HL-60 (cell line): ENCODE measurements around the gene KLHDC3.

ENCODE experiments used
- DNase-seq, 2 experiments: peaks; one replicate each; pipeline ENCODE4 v3.0.0-alpha.2; 2010 to 2020; ENCODE audit warnings: low read depth in 1 of 2, low spot score in 1 of 2
- H3K27ac ChIP-seq: fragments of 250-450 bp; sonication (Bioruptor Pico); replicated peaks from 2 replicates; pipeline ENCODE4 v1.5.1; 2020; ENCODE audit warnings: mild to moderate bottlenecking, moderate library complexity
- H3K27me3 ChIP-seq: fragments of 250-450 bp; sonication (Bioruptor Pico); 2 replicates; pipeline ENCODE4 v1.5.1; 2021; ENCODE audit warnings: mild to moderate bottlenecking, moderate library complexity; ENCODE audit not compliant: insufficient read depth, poor library complexity, severe bottlenecking
- H3K4me3 ChIP-seq: replicated peaks from 2 replicates; pipeline ENCODE4 v1.5.1; 2011; ENCODE audit warnings: mild to moderate bottlenecking, control low read depth, low read length; ENCODE audit not compliant: insufficient read depth
- GABPA ChIP-seq: IDR thresholded peaks from 2 replicates; pipeline ENCODE4 v1.6.1; 2012; ENCODE audit warnings: low read depth
- POLR2AphosphoS5 ChIP-seq: IDR thresholded peaks from 2 replicates; pipeline ENCODE4 v1.6.1; 2012; ENCODE audit warnings: low read depth
- SPI1 ChIP-seq: IDR thresholded peaks from 2 replicates; pipeline ENCODE4 v1.6.1; 2012; ENCODE audit warnings: low read depth, mild to moderate bottlenecking, borderline replicate concordance
- long read RNA-seq: library from polyadenylated mRNA; unstranded; transcript quantifications from one replicate; pipeline ENCODE4 v2.0.0, GENCODE V29; 2020
- TF ChIP-seq, protein P1 (sequence below): IDR thresholded peaks from 2 replicates; pipeline ENCODE4 v1.6.1; 2012; ENCODE audit warnings: low read depth; ENCODE audit not compliant: insufficient replicate concordance
- TF ChIP-seq, protein P2 (sequence below): IDR thresholded peaks from one replicate; pipeline ENCODE4 v1.5.1; 2011; ENCODE audit warnings: low read length, control low read depth, inconsistent platforms; ENCODE audit not compliant: insufficient read depth

Gene KLHDC3, protein sequence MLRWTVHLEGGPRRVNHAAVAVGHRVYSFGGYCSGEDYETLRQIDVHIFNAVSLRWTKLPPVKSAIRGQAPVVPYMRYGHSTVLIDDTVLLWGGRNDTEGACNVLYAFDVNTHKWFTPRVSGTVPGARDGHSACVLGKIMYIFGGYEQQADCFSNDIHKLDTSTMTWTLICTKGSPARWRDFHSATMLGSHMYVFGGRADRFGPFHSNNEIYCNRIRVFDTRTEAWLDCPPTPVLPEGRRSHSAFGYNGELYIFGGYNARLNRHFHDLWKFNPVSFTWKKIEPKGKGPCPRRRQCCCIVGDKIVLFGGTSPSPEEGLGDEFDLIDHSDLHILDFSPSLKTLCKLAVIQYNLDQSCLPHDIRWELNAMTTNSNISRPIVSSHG
- long read RNA-seq, transcript KLHDC3-202 (11 exons, 1,909 nt), result major isoform, 814 of 869 reads
- long read RNA-seq, partial matches to known transcripts, result 14 of 869 reads
- long read RNA-seq, other reads (novel, unspliced or antisense), result 40 of 869 reads

DNA sequence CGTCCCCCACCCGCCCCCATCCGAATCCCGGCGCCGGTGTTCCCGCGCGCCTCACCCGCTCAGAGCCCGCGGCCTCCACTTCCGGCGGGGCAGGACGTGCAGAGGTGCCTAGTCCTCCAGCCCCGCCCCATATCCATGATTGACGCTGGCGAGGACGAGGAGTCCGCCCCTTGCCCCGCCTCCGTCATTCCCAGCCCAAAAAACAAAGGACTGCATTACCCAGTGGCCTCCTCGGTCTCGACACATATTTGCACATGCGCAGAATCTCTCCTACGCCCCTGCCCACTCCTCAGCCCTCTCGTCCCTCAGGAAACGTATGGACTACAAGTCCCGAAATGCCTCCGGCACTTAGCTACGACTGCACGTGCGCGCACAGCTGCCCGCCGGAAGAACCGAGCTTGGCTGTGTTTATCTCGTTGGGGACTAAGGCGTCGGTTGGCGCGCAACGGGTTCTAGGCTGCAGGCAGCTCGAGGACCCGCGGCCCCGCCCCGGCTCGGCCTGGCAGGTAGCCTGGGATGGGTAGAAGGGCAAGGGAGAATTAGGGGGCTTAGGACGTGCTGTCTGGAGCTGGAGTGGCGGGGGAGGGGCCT is at the start of gene KLHDC3, which contains the start of gene MEA1:
Gene KLHDC3 (plus strand): TSS at position 407 of the 591 bp plus-strand sequence. CDS start 2,944 bp downstream, outside the sequence.
Gene MEA1 (minus strand): TSS at position 104 of the 591 bp plus-strand sequence. CDS start 133 bp downstream, outside the sequence.
- Histone ChIP-seq H3K27me3 (no peaks in the 10 kb centered on the region), H3K27ac (peak within 1 kb of the TSS; percentile 70), H3K4me3 (peak within 1 kb of the TSS; percentile 94)
- peak; percentile 100 for DNase-seq
- no peak for TF ChIP-seq SPI1
- TF ChIP-seq, protein P1, sequence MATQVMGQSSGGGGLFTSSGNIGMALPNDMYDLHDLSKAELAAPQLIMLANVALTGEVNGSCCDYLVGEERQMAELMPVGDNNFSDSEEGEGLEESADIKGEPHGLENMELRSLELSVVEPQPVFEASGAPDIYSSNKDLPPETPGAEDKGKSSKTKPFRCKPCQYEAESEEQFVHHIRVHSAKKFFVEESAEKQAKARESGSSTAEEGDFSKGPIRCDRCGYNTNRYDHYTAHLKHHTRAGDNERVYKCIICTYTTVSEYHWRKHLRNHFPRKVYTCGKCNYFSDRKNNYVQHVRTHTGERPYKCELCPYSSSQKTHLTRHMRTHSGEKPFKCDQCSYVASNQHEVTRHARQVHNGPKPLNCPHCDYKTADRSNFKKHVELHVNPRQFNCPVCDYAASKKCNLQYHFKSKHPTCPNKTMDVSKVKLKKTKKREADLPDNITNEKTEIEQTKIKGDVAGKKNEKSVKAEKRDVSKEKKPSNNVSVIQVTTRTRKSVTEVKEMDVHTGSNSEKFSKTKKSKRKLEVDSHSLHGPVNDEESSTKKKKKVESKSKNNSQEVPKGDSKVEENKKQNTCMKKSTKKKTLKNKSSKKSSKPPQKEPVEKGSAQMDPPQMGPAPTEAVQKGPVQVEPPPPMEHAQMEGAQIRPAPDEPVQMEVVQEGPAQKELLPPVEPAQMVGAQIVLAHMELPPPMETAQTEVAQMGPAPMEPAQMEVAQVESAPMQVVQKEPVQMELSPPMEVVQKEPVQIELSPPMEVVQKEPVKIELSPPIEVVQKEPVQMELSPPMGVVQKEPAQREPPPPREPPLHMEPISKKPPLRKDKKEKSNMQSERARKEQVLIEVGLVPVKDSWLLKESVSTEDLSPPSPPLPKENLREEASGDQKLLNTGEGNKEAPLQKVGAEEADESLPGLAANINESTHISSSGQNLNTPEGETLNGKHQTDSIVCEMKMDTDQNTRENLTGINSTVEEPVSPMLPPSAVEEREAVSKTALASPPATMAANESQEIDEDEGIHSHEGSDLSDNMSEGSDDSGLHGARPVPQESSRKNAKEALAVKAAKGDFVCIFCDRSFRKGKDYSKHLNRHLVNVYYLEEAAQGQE, result no peak
- TF ChIP-seq, protein P2, sequence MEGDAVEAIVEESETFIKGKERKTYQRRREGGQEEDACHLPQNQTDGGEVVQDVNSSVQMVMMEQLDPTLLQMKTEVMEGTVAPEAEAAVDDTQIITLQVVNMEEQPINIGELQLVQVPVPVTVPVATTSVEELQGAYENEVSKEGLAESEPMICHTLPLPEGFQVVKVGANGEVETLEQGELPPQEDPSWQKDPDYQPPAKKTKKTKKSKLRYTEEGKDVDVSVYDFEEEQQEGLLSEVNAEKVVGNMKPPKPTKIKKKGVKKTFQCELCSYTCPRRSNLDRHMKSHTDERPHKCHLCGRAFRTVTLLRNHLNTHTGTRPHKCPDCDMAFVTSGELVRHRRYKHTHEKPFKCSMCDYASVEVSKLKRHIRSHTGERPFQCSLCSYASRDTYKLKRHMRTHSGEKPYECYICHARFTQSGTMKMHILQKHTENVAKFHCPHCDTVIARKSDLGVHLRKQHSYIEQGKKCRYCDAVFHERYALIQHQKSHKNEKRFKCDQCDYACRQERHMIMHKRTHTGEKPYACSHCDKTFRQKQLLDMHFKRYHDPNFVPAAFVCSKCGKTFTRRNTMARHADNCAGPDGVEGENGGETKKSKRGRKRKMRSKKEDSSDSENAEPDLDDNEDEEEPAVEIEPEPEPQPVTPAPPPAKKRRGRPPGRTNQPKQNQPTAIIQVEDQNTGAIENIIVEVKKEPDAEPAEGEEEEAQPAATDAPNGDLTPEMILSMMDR, result no peak
- TF ChIP-seq GABPA, result peak; percentile 73
- TF ChIP-seq POLR2AphosphoS5, result peak; percentile 59; the same call in 1 of the 2 replicates

DNA sequence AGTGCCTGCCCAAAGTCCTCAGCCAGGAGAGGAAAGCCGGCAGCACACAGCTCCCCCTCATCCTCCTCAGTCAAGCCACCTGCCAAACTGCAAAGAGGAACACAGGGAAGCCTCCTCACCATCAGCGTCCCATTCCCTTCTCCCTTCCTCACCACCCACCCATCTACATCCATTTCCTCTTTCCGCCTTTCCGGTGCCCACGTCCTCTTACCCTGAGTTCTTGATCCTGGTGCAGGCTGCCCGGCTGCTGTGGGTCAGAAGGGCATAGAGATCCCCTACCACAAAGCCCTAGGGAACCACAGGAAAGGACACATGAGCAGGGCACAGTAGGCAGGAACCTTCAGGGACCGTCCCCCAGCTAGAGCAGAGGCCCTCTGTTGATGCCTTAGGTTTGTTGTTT is 47.5 kb upstream of the KLHDC3 start:
- no peak overlapping the region for H3K4me3 ChIP-seq
- no peaks in the 10 kb centered on the region for H3K27me3 ChIP-seq
- H3K27ac ChIP-seq, result no peak overlapping the region
- TF ChIP-seq, protein P2, result no peak
- TF ChIP-seq GABPA (no peak), SPI1 (peak; percentile 27; the same call in 1 of the 2 replicates)
- TF ChIP-seq, protein P1, result no peak
- no peak for DNase-seq

DNA sequence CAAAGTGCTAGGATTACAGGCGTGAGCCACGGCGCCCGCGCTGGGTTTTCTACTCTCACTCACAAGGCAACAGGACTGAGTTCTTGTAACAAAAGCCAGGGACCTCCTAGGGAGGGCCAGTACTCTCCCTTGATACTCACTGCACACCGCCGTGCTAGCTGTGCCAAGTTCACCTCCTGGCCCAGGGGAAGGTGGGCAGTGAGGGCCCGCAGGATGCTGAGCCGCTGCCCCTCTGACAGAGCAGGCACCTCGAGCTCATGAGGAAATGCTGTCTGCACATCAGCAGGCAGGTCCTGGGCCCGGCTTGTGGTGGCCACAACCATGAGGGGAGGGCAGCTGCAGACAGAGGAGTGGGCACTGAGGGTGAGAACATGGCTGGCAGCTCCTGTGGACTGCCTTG is 46.8 kb upstream of the KLHDC3 start:
- no peak overlapping the region for H3K4me3 ChIP-seq
- no peaks in the 10 kb centered on the region for H3K27me3 ChIP-seq
- TF ChIP-seq, protein P2, result no peak
- TF ChIP-seq, protein P1, result no peak
- DNase-seq, result no peak
- no peak overlapping the region for H3K27ac ChIP-seq
